SHP77 (cell line): ENCODE data around the gene MORN1.

Experiments
- DNase-seq, 2 experiments: peaks; one replicate each; lab custom pipeline; 2025; lab: John Stamatoyannopoulos, UW

The MORN1 gene

DNA sequence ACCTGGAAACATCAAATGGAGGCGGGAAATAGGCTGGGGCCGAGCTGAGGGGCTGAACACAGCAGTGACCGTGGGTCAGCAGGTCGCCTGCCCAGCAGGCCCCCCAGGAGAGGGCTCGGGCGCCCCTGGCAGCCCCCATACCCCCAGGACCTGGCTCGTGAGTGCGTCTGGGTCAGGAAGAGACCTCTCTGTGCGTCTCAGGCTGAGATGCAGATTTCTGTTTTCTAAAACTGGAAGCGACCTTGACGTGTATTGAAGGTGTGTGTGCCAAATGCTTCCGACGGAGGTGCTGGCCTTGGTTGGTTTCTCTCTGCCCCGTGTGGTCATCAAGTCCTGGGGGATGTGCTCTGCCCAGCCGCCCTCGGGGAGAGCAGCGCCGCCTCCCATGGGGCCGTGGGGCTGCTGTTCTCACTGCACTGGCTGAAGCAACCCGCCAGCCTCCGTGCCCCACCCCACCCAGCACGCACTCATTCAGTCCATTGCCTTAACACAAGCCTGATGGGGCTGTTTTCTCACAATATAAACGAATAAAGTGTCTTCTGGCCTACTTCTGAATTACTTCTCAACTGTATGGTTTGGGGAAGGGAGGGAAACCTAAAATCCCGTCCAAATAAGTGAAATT lies 13.6 kb upstream of the MORN1 start:
- DNase-seq = no peak

DNA sequence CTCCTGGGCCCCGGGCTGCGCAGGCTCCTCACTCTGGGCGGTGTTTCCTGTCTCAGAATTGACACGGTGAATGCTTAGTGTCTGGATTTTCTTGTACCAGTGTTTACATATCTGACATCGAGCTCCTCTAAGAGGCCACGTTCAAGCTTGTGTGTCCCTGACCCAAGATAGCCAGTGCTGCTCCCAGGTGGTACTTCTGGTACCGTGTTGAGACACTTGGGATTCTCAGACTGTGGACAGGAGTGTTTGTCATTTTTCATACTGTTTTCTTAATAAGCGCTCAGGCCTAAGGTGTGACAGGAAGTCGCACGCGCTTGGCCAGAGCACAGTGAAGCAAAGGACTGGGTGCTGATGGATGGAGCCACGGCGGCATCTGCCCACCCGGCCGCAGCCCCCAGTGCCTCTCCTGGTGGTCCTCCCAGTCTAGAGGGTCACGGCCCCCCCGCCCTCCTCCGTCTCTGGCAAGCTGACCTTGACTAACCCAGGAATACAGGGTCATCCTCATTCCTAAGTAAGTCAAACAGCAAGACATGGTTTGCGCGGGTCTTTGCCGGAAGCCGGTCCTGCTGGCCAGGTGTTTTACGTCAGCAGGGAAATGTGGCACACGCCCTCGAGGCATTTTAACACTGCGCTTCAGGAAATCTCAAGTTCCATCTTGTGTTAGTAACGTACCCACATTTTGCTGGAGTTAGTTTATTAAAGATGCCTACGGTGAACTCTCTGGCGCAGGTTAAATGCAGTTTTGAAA lies 13.0 kb upstream of the MORN1 start:
- DNase-seq = no peak

DNA sequence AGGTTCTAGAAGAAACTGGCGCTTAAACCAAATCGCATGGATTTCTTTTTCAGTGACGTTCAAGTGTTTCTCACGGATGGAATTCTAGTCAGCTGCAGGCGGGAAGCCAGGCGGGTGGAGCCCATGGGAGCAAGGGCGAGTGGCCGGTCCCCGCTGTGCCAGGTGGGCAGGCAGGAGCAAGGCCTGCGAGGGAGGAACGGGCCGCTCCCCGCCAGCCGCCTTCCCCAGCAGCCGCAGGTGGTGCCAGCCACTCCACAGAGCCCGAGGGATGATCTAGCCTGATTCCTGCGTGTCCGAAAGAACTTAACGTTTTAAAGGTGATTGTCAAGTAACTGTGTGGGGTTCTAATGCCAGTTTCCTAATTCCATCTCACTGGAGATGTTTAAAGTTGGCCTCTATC lies 11.9 kb upstream of the MORN1 start:
- no peak for DNase-seq

DNA sequence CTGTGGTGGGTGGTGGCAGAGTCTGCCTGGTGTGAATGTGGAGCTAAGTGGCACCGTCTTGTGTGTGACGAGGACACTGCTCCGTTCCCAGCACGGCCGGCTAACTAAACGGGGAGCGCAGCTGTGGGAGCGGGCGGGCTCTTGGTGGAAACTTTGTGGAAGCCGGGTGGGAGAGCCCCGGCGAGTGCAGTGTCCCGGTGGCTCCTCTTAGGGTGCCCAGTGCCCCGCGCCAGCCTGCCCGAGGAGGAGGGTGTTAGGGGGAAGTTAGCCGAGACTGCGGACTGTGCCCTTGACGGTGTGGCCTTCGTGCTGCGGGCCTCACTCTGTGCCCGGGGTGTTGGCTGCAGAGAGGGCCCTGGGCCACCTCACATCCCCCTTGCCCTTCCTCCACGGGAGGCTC lies 11.1 kb upstream of the MORN1 start:
- no peak for DNase-seq

DNA sequence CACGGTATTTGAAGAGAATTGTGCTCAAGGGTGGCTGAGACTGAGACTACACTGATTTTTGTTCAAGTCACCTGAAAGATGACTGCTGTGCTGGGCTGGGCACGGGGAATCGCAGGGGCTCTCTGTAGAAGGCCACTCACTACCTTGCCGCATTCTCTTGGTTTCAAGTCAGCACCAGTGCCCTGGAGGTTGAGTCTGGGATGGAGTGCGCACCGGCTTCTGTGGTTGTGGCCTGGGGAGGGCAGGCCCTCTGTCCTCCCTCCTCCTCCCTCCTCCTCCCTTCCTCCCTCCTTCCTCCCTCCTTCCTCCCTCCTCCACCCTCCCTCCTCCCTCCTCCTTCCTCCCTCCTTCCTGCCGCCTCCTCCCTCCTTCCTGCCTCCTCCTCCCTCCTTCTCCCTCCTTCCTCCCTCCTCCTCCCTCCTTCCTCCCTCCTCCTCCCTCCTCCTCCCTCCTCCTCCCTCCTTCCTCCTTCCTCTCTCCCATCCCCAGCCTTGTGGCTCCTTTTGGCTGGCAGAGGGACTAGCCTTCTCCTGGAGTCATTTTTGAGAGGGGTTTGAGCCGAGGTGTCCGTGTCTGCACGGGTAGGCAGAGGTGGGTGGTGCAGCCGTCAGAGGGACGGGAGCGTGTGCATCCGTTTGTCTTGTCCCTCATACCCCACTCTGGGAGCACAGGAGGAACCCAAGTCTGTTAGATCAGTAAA lies 9.7 kb upstream of the MORN1 start:
- no peak for DNase-seq

DNA sequence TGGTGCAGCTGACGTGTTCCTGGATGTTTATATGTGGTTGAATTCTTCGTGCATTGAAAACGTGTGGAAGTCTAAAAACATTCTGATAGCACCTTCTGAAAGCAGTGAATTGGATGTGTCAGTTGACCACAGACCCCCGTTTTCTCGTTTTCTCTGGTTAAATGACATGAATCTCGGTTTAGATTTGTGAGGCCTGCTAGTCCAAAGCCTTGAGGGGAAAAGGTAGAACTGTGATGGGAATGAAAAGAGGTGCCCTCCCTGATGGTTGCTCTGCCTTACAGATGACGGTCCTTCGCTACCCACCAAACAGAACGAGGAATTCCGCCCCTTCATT lies 9.2 kb upstream of the MORN1 start:
- no peak for DNase-seq

DNA sequence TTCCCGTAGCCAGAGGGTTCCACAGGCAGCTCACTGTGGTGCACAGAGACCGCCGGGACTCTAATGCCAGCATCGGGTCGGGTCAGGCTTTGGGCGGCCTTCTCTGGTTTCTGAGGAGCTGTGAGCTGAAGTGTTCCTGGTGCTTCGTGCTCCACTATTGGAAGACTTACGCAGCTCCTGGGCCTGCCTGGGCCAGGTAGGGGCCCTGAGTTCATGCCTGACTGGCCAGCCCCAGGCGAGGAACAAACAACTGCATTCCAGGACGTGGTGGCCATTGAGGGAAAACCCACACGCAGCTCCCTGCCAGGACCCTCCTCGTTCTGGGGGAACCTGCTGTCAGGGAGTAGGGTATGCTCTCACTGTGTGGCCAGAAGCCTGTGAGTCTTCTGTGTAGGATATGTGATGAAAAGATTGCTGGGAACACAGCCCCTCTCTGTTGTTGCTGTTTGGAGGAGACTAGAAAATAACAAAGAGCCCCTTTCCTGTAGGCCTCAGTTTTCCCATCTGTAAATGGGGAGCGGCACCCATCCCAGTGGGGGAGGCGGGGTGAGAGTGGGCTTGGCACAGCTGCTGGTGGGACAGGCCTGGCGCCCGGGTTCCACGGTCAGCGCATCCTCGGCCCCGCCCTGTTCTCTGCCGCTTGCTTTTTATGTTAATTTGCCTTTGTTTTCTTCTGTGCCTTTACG lies 8.7 kb upstream of the MORN1 start:
- DNase-seq = no peak

DNA sequence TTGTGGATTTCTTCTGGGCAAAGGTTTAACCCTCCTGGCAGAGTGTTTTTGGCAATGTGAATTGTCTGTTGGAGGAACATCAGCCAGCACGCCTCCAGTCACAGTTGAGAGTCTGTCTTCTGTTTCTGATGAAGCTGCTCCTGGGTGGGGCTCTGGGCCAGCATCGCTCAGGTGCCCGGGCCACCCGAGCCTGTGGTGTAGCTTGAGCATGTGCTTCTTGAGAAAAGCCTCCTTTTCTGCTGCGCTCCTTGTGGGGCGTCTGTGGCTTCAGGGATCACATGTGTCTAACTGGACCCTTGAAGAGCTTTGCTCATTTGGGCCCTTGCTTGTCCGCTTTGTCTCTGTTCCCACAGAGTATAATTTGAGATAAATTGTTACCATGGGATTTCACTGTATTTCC lies 7.5 kb upstream of the MORN1 start:
- DNase-seq = no peak

DNA sequence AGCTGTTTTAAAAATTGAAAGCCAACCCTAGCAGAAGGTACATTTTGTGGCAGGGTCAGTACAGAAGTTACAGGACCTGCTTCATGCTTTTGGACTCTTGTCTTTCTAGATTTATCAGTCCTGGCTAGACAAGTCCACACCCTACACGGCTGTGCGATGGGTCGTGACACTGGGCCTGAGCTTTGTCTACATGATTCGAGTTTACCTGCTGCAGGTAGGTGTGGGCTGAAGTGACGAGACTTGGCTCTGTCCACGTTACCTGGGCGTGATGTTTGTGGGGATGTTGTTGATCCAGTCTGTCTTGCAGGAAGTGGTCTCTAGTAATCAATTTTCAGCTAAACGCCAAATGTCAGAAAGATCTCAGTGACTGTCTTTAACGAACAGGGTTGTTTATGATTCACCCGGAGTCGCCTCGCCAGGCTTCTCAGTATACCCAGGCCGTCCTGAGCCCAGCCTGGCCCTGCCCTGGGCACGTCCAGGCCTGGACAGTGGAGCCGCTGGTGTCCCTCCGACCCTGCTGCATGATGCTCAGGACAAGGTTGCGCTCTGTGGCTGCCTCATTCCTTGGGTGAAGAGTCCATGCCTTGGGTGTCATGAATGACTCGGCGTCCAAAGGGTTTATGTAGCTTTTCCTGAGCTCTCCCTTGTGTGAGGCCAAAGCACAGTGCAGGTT lies 5.8 kb upstream of the MORN1 start:
- no peak for DNase-seq

DNA sequence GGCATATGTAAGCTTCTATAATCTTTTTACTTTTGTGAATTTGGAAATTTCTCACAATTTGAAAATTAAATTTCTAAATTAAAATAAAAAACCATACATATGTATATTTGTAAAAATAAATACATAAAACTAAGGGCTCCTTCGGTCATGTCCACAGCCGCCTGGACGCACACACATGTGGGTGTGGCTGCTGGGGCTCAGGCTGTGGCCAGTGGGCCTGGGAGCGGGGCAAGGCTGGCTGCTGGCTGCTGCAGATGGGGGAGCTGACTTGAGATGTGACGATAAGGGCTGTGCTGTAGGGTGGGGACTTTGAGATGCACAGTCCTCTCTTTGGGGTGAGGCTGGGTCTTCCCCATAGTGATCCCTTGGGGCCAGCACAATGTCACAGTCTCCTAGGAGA lies 5.1 kb upstream of the MORN1 start:
- DNase-seq = no peak

DNA sequence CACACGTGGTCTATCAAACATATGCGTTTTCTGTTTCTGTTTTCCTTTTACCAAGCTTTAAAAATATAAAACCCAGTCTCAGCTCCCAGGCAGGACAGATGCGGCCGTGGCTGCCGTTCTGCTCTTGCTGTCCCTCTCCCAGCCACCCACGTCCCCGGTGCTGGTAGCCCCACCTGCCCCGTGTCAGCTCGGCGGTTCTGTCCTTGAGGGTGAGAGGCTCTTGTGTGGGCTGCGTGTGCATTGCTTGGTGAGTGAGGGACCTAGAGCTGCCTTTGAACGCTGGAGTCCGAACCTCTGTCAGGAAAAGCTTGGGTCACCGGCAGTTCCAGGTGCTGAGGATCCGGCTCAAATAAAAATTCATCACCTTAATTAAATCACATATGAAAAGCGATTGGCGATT lies 4.7 kb upstream of the MORN1 start:
- DNase-seq = no peak

DNA sequence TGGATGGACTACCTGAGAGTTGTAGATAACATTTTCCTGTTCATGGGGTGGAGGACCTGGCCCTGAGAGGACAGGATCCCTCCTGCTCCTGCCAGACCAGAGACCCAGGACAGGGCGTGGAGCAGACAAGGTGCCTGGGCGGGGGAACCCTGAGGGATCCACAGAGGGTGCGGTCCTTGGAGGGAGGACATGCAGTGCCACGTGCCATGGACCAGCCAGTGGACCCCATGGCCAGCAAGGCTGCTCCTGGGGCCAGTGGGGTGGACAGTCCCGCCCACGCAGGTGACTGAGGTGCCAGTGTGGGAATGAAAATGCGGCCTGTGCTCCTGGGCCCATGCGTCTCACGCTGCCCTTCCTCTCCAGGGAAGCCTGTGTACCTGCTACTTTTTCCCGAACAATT lies 3.9 kb upstream of the MORN1 start:
- no peak for DNase-seq

DNA sequence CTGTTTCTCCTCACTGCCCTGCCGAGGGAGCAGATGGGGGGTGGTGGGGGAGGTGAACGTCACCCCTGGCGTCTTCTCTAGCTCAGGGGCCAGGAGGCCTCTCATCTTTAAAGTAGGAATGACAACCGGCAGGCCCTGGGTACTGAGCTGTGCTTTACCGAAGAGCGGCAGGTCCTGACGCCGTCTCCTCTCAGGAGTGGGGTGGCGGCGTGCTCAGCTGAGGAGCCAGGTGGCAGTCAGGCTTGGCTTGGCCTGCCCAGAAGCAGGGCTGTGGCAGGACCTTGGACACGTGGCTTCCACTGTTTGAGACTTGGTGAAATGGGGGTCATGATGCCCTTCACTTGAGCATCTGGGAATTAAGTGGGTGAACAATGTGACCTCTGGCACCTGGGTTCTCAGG lies 3.4 kb upstream of the MORN1 start:
- no peak for DNase-seq

DNA sequence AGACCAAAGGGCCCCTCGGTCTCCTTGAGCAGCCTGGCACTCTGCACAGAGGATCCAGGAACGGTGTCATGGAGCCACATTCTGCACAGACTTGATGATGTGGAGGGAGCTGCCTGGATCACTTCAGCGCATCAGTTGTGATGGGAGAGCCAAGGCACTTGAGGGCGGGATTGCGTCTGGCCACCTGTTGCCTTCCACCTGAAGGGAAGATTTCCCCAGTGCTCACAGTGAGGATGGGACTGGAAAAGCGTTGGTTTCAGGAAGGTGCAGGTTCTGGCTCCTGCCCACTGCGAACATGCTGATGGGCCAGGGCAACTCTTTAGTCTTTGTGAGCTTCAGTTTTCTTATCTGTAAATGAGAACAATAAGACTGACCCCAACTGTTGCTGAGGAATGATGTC lies 2.9 kb upstream of the MORN1 start:
- no peak for DNase-seq

DNA sequence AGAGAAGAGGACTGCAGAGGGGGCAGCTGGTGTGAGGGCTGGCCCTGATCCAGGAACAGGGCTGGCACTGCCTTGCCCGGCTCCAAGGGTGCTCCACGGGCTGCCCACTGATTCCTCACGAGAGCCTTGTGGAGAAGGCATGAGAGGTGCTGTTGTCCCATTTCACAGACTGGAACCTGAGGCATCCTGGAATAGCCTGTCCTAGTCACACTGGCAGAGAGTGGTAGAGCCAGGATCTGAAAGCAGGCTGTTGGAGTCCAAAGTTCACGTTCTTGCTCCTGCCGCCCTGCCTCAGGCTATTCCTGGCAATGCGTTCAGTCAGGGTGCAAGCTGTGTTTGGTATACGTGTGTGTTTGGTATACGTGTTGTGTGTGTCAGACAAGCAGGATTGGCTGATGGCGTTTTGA lies 2.1 kb upstream of the MORN1 start:
- no peak for DNase-seq

DNA sequence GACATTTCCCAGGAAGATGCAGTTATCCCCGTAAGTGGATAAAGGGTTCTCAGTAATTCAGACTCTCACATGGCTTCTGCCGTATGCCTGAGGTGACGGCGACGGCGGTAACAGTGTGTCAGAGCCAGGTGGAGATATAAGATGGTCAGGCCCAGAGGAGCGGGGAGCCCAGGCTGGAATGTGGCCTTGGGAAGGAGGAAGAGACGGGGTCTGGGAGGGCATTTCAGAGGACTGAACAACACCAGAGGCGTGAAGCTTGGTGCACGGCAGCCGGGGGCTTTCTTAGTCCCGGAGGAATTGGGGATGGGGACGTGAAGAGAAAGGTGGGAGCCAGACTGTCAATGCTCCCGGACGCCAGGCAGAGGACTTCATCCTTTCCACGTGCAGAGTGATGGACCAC lies 1.3 kb upstream of the MORN1 start:
- DNase-seq = no peak

DNA sequence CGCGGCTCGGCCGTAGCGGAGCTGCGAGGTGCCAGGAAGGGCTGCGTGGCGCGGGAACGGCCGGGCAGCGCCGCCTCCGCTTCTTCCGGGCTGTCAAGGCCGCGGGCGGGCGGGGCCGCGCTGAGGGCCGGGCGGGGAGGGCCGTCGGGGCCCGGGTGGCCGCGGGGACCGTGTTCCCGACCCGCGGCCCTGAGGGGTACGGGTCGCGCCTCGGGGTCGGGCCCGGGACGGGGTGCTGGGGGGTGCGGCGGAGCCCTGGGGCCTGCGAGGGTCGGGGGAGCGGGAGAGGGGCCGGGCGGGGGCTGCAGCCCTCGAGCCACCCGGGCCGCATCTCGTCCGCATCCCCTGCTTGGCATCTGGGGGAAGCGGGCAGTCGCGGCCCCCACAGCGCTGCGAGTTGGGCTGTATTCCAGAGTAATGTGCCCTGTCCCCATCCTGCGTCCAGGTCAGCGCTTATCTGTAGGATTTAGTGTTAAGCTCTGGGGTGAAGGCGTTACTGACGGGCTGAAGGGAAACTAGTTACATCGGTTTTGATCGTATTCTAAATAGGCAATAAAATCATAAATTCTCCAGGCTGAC lies 666 bp upstream of the MORN1 start:
- no peak for DNase-seq

DNA sequence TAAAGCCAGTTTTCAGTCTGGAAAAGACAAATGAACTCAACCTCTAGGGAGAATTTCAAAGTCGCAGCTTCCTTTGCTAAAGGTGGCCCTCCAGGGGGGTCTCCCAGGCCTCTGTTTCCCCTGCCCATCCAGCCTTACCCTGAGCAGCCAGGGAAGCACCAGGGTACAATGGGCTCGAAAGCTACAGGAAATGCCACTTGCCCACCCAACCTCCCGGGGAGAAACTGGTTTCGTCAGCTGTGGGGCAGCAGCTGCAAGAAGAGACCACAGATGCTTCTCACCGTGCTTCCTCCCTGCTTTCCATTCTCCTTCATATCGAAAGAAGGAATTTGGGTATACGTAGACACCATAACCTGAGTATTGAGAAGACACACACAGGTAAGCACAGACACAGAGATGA lies 1.7 kb downstream of the MORN1 start:
- no peak for DNase-seq

DNA sequence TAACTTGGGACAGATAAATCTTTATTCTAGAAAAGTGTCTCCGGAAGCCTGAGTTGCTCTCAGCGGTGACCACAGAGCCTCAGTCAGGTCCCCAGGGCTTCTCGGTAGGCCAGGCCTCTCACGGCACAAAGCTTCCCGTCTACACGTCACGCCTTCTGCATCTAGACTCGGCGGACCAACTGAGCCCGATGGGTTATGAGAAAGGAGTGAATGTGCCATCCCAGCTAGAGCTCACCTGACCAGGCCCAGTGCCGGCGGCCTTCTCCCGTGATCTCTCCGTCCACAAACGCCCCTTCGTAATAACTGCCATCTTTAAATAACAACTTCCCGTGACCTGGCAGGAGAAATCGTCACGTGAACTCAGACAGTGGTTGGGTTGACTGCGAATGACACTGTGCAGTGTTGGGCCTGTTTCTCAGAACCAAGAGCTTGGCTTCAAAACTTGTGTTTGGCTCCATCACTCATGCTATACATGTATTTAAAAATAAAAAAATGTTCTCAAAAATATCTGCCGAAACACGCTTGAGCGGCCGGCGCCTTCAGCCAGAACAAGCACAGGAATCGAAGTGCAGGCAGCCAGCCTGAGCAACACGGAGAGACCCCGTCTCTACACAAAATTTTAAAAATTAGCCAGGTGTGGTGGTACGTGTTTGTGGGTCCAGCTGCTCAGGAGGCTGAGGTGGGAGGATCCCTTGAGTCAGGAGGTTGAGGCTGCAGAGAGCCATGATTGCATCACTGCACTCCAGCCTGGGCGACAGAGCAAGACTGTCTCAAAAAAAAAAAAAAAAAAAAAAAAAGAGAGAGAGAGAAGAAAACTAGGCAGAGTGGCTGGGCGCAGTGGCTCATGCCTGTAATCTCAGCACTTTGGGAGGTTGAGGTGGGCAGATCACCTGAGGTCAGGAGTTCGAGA lies 3.1 kb downstream of the MORN1 start:
- no peak for DNase-seq

DNA sequence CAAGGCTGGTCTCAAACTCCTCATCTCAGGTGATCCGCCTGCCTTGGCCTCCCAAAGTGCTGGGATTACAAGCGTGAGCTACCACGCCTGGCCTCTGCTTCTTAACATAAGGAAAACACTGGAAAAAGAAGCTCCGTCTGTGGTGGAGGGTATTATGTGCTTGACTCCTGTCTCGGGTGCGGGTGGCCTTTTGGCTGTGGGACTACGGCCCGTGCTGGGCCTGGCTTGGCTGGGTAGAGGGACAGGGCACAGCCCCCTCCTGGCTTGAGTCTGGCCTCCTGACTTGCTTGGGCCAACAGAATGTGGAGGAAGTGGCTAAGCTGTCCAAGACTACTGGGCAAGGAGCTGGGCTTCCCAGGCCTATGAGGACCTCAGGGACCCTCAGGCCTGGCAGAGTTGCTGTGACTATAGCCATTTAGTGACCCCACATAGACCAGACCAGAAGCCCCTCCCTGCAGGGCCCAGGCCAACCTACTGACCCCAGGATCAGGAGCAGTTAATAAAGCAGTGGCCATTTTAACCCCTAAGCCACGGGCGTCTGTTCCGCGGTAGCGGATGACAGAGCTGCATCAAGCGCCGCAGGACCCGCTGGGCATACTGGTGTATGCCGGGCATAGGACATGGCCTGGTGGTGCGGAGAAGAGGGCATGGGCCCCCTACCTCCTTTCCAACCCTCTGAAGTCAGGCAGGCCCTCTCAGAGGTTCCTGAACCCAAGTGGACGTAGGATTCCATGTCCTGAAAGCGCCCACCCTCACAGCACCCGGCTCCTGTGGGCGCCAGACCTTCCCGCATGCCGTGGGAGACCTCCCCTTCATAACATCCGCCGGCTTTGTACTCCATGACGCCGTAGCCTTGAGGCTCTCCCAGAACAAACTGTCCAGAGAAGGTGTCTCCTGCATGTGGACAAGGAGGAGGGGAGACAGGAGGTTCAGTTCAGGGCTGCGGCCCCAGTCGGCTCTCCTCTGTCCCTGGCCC lies 4.4 kb downstream of the MORN1 start:
- DNase-seq = no peak
